SIG-M5 treated with dmso at 0.1 percent for 504 hours (cell line): ENCODE measurements around the gene ARHGAP26.

Experiments used
- DNase-seq: peaks from one replicate; lab custom pipeline; 2025; ENCODE audit not compliant: unreplicated experiment; lab: John Stamatoyannopoulos, UW

Gene ARHGAP26

DNA sequence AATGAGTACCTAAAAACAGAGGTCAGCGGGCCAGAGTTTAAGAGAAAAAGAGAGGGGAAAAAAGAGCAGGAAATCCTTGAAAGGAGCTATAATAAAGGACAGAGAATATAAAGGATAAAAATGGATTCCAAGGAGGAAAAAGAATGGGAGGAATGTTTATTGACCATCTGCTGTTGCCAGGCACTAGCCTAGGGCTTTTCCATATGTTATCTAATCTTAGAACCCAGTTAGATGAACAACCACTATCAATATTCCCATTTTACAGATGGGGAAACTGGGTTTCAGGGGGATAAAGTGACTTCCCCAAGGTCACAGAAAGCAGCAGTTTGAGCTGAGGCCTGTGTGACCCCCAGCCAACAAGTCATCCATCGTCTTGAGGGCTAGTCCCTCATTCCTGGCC is 400.8 kb downstream of the ARHGAP26 start:
- DNase-seq, result no peak

DNA sequence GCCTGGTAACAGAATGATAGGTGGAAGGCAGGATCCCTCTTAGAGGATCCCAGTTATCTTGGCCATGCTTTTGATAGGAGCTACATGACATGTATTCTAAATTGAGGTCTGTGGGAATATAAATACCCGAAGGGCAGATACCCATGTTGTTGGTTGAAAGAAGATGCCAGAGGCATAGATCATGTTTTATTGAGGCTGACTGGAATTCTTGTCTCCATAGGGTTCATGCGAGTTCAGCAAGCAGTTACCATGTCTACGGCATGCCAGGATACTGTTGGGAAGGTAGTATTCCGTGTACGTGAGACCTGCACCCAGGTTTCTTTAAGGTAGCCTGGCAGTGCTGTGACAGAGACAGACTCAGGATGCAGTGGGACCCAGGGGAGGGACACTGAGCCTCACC is 402.6 kb downstream of the ARHGAP26 start:
- DNase-seq, result no peak

- no peak for DNase-seq
Measured at GRCh38 chr5:143173139-143173889, 403.1 kb downstream of the ARHGAP26 start.

GRCh38 chr5:143174714-143175398 is 404.7 kb downstream of the ARHGAP26 start:
- no peak for DNase-seq

- peak; percentile 74 for DNase-seq
Measured at GRCh38 chr5:143176048-143176447, 405.9 kb downstream of the ARHGAP26 start.

DNA sequence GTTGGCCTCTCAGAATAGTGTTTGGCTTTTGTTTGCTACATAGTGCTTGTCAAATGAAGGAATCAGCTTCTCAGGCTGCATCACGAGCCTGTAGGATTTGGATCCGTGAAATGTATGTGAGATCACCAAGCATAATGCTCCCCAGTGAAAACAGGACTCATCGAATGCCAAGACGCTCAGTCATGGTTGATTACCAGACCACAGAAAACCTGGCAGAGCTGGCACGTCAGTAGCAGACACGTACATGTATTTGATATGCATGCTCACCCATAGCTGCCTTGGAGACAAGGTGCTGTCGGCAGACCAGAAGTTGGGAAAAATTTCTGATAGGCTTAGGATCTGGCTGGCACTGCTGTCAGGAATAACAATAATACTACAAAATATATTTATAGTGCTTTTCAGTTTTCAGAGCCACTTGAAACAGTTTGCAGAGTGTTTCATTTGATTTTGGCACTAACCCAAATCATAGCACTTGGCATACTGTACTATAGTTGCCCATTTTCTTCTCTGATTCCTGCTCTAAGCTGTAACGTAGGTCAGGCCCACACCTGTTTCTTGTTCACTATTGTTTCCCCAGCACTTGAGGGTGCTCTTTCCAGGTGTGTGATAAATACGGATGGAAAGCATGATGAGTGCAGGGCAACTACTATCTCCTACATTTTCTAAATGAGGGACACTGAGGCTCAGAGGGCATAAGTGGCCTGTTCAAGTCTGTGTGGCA is 407.2 kb downstream of the ARHGAP26 start:
- DNase-seq, result no peak

DNA sequence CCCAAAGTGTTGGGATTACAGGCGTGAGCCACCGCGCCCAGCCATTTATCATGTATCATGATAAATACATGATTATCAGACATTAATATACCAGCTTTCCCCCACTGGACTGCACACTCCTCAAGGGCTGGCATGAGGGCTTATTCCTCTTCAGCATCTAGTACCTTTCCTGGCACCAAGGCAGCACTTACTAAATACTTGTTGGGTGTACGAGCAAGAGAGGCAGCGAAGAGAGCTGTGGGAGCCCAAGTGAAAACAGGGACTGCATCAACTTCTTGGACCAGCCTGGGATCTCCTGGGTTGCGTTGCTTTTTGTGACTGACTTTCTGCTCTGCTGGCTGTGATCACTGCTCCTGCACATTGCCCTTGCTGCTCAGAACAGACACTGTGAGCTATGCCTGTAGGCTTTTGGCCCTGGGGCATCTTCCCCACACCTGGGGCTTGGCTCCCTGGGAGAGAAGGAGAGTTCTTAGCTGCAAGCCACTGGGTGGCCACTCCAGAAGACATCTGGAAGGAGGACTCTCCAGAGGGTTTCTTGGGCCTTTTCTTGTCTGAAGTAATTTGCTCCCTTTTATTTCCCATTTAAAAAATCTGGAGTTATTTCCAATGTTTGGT is 409.1 kb downstream of the ARHGAP26 start:
- DNase-seq, result no peak

- no peak for DNase-seq
Measured at GRCh38 chr5:143180751-143181150, 410.6 kb downstream of the ARHGAP26 start.

- no peak for DNase-seq
Measured at GRCh38 chr5:143181173-143181572, 411.0 kb downstream of the ARHGAP26 start.

DNA sequence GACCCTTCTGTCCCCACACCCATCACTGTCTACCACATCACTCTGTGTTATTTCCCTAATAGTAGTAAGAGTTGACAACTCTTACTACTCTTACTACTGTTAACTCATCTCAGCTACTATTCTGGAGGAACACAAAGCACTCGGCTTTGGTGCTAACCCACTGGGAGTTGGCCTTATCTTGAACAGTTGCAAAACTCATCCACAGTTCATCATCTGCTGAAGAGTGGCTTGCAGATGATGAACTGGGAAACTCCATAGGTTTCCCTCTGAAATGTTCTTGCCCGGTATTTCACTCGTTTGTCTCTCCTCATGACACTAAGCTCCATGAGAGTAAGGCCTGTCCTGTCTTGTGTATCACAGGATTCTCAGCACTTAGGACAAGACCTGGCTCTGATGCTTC is 411.9 kb downstream of the ARHGAP26 start:
- no peak for DNase-seq

GRCh38 chr5:143182901-143183820 is 413.0 kb downstream of the ARHGAP26 start:
- no peak for DNase-seq

DNA sequence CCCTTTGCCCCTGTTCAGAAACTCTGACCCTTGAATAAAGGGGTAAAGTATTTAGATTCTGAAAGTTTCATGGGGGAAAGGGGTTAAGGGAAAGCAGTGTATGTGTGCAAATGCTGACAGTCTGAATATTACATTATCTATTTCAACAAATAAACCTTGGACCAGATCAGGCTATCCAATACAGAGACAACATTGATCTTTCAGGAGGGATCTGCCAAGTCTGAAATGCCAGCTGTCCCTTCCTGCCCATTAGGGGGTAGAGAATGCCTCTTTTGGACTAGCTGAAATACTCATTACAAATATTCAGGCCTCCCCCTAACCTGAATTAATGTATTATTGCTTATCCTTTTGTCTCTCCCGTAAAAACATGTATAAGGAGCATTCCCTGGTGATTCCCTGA is 413.8 kb downstream of the ARHGAP26 start:
- DNase-seq, result no peak

GRCh38 chr5:143186623-143187022 is 416.4 kb downstream of the ARHGAP26 start:
- DNase-seq, result peak; percentile 57

DNA sequence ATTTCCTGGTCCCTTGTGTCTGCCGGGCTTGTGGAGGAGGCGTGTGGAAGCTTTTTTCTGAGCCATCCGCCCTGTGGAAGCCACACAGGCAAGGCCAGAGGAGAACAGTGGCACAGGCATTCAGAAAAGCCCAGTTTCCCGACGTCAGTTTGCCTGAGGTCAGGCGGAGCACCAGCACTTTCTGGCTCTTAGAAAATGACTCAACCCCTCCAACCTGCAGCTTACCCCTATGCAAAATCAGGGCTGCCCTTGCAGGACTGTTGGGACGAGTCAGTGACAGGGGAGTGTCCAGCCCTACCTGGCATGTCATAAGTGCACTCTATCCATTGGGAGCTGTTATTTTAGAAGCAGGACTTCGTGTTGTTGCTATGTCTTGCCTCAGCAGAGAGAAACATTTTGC is 417.3 kb downstream of the ARHGAP26 start:
- no peak for DNase-seq

- DNase-seq, result no peak
Measured at GRCh38 chr5:143188083-143188482, 417.9 kb downstream of the ARHGAP26 start.

DNA sequence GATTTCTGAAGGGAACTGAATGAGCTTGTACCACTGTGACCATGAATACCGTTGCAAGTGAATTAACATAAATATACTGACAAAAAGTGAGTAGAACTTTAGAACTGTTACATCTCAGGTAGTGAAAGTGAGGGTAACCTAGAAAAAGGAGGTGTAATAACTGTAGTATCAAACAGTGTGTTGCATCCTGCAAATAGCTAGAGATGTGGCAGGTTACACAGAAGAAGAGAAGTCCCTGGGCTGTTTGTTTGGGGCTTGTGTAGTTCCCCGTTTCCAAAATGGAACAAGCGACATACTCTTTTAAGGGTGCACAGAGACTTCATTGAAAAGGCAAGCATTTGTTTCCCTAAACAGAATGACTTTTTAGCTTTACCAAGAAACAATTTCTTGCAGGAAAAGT is 418.5 kb downstream of the ARHGAP26 start:
- DNase-seq, result no peak

GRCh38 chr5:143190260-143190810 is 420.2 kb downstream of the ARHGAP26 start:
- DNase-seq, result no peak

DNA sequence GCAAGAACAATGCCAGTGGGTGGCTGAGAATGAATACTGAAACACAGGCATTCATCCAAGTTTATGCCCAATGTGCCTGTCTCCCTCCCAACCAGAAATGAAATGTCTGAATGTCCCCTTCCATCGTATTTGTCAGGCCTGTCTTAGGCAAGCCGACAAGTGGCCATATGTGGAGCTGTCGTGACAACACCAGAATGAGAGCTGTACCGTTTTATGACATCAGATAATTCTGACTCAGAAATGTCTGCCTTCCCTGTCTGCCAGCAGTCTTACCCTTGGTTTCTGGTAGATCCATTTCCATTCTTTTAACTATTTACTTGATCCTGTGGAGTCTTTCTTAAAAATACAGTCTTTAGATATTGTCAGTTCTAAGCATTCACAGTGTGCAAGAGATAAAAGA is 421.5 kb downstream of the ARHGAP26 start:
- DNase-seq, result no peak

GRCh38 chr5:143192191-143192900 is 422.2 kb downstream of the ARHGAP26 start:
- DNase-seq, result no peak

- peak; percentile 60 for DNase-seq
Measured at GRCh38 chr5:143194206-143194605, 424.0 kb downstream of the ARHGAP26 start.
